ENCODE measurements around the gene MMEL1. TPM values are rescaled to one million over a fixed set of nuclear protein-coding genes. Genes with fewer than 3 reads are reported as not detected.

MMEL1 gene
- total RNA-seq, 1 experiment from 2014 or later, result not detected

DNA sequence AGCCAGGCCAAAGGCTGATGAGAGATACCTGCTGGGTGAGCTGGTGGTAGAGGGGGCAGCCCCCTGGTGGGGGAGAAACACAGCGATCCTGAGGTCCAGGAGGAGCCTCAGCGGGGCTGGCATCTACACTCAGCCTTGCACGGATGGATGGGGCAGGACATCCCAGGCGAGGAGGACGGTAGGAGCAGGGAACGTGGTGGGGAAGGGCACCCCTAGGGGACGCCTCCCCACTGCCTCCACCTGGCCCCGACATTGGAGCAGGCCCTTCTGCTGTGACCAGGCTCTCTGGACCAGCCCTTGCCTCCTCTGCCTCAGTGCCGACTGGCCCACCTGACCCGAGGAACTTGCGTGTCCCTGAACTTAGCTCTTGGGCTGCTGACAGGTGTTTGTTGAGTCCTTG, 6.4 kb upstream of the MMEL1 start (continued):
- no peak for TF ChIP-seq STAT6 (CRISPR knock-in tag; conservative IDR thresholded peaks at IDR 0.05; ENCODE audit: low read depth)
- TF ChIP-seq NFATC4 (CRISPR knock-in tag; IDR thresholded peaks at IDR 0.05), result no peak

- peaks cover 12% of the 10 kb centered on the region for H3K36me3 Mint-ChIP-seq
- H3K27ac Mint-ChIP-seq, result no peak overlapping the region
- H3K27me3 Mint-ChIP-seq (ENCODE audit: low read depth), result peaks cover 40% of the 10 kb centered on the region
- no peak for ATAC-seq
- H3K9me3 Mint-ChIP-seq, result peaks cover 18% of the 10 kb centered on the region
- ChIA-PET CTCF (no interaction called here), POLR2A (no interaction called here)
- H3K4me3 Mint-ChIP-seq, result no peak overlapping the region
- no peak for DNase-seq (ENCODE audit: low spot score)
- H3K4me1 Mint-ChIP-seq, result no peaks in the 10 kb centered on the region; the same call in 1 of the 2 replicates
- TF ChIP-seq NFATC4 (CRISPR knock-in tag; IDR thresholded peaks at IDR 0.05) (no peak), FOXP1 (CRISPR knock-in tag; IDR thresholded peaks at IDR 0.05; ENCODE audit: borderline replicate concordance) (no peak), PRRX2 (CRISPR knock-in tag; IDR thresholded peaks at IDR 0.05) (no peak), ZNF416 (CRISPR knock-in tag; IDR thresholded peaks at IDR 0.05) (no peak), FOXJ3 (CRISPR knock-in tag; IDR thresholded peaks at IDR 0.05; ENCODE audit: borderline replicate concordance) (no peak), HMGA2 (CRISPR knock-in tag; IDR thresholded peaks at IDR 0.05) (no peak)
Observed at GRCh38 chr1:2638466-2639115, 5.8 kb upstream of the MMEL1 start.

DNA sequence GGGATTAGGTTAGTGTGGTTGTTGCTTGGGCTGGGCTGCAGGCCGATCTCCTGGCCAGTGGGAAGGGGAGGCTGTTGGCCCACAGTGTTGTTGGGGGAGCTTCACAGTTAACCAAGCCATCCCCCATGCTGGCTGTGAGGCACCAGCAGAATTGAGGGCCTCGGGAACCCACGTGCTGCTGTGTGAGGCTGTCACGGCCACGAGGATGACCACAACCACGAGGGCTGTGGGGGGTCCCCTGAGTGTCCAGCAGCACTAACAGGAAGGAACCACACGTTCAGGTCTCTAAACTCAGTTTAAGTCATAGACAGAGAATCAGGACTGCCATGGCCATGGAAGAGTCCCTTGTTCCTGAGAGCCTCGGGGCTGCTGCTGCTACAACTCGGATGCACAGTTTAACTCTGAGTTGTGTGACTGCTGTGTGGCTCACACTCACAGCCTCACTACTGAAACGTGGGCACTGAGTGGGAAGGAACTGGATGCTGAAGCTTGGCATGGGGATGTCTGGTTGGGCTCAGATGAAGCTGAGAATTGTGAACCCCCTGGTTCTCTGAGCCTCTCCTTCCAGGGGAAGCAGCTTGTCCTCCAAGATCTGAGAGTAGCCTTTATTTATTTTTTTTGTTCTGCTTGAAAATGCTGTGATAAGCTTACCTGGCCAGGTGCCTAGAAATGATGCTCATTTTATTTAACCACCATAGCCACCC, 4.8 kb upstream of the MMEL1 start:
- TF ChIP-seq NR2C2 (CRISPR knock-in tag; IDR thresholded peaks at IDR 0.05) (no peak), TEAD1 (CRISPR knock-in tag; IDR thresholded peaks at IDR 0.05) (no peak), STAT6 (CRISPR knock-in tag; conservative IDR thresholded peaks at IDR 0.05; ENCODE audit: low read depth) (no peak), ZNF219 (CRISPR knock-in tag; IDR thresholded peaks at IDR 0.05; ENCODE audit: borderline replicate concordance) (no peak), MLX (CRISPR knock-in tag; IDR thresholded peaks at IDR 0.05) (no peak), NR3C1 (CRISPR knock-in tag; conservative IDR thresholded peaks at IDR 0.05; ENCODE audit: low read depth) (no peak), ZNF671 (CRISPR knock-in tag; IDR thresholded peaks at IDR 0.05) (no peak), FOXJ3 (CRISPR knock-in tag; IDR thresholded peaks at IDR 0.05; ENCODE audit: borderline replicate concordance) (no peak), OVOL2 (CRISPR knock-in tag; IDR thresholded peaks at IDR 0.05; ENCODE audit: borderline replicate concordance) (no peak), TEAD4 (CRISPR knock-in tag; IDR thresholded peaks at IDR 0.05) (no peak), SMAD3 (CRISPR knock-in tag; IDR thresholded peaks at IDR 0.05; ENCODE audit: borderline replicate concordance) (no peak), NFYB (CRISPR knock-in tag; conservative IDR thresholded peaks at IDR 0.05; ENCODE audit: low read depth) (no peak), ZNF423 (CRISPR knock-in tag; IDR thresholded peaks at IDR 0.05) (no peak), ELF4 (CRISPR knock-in tag; IDR thresholded peaks at IDR 0.05; ENCODE audit: low read depth) (no peak), ZMAT4 (CRISPR knock-in tag; IDR thresholded peaks at IDR 0.05) (no peak)
- TF ChIP-seq, protein P1, sequence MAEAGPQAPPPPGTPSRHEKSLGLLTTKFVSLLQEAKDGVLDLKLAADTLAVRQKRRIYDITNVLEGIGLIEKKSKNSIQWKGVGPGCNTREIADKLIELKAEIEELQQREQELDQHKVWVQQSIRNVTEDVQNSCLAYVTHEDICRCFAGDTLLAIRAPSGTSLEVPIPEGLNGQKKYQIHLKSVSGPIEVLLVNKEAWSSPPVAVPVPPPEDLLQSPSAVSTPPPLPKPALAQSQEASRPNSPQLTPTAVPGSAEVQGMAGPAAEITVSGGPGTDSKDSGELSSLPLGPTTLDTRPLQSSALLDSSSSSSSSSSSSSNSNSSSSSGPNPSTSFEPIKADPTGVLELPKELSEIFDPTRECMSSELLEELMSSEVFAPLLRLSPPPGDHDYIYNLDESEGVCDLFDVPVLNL (CRISPR knock-in tag; IDR thresholded peaks at IDR 0.05; ENCODE audit: borderline replicate concordance, low read depth), result no peak
- ATAC-seq (no peak), DNase-seq (ENCODE audit: low spot score) (no peak)
- Mint-ChIP-seq H3K4me3 (no peak overlapping the region), H3K27me3 (ENCODE audit: low read depth) (peaks cover 42% of the 10 kb centered on the region), H3K27ac (no peak overlapping the region), H3K36me3 (peaks cover 12% of the 10 kb centered on the region), H3K4me1 (peaks cover 2% of the 10 kb centered on the region; the same call in 1 of the 2 replicates), H3K9me3 (peaks cover 18% of the 10 kb centered on the region)
- CTCF ChIA-PET, result no interaction called here
- POLR2A ChIA-PET, result no interaction called here
